Measurements from ENCODE around the gene KIAA0040.

KIAA0040 gene

DNA sequence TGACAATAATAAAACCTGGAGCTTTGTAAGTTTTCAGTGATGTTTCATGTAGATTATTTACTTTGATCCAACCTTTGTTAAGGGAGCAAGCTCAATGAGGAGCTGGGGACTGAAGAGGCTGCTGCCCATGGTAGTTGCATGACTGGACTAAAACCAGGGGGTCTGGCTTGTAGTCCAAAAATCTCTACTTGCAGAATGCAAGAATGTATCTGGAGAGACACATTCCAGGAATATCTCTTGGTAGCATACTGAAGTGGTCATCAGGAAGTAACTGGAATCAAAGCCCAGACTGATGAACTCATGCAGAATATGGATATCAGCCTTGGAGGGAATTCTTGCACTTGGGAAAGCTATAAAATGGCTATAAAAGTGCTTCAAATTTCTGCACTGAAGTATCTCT, 5.8 kb upstream of the KIAA0040 start:
- TF ChIP-seq ISL1 (CRISPR knock-in tag; IDR thresholded peaks at IDR 0.05): no peak
- no peak for TF ChIP-seq ZC3H10 (CRISPR knock-in tag; IDR thresholded peaks at IDR 0.05)
- TF ChIP-seq BACH2 (CRISPR knock-in tag; IDR thresholded peaks at IDR 0.05; ENCODE audit: borderline replicate concordance): no peak
- no peak for TF ChIP-seq POU6F1 (CRISPR knock-in tag; IDR thresholded peaks at IDR 0.05; ENCODE audit: borderline replicate concordance, low read depth)
- TF ChIP-seq ZNF70 (CRISPR knock-in tag; IDR thresholded peaks at IDR 0.05): no peak
- no peak for TF ChIP-seq CSDC2 (CRISPR knock-in tag; IDR thresholded peaks at IDR 0.05)
- TF ChIP-seq ARNTL (CRISPR knock-in tag; IDR thresholded peaks at IDR 0.05; ENCODE audit: borderline replicate concordance, low read depth): no peak
- TF ChIP-seq ESRRG (CRISPR knock-in tag; IDR thresholded peaks at IDR 0.05): no peak
- TF ChIP-seq, protein P1, sequence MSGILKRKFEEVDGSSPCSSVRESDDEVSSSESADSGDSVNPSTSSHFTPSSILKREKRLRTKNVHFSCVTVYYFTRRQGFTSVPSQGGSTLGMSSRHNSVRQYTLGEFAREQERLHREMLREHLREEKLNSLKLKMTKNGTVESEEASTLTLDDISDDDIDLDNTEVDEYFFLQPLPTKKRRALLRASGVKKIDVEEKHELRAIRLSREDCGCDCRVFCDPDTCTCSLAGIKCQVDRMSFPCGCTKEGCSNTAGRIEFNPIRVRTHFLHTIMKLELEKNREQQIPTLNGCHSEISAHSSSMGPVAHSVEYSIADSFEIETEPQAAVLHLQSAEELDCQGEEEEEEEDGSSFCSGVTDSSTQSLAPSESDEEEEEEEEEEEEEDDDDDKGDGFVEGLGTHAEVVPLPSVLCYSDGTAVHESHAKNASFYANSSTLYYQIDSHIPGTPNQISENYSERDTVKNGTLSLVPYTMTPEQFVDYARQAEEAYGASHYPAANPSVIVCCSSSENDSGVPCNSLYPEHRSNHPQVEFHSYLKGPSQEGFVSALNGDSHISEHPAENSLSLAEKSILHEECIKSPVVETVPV (CRISPR knock-in tag; IDR thresholded peaks at IDR 0.05): no peak
- no peak for TF ChIP-seq SNAI2 (CRISPR knock-in tag; IDR thresholded peaks at IDR 0.05)
- no peak for TF ChIP-seq TCF4 (CRISPR knock-in tag; IDR thresholded peaks at IDR 0.05; ENCODE audit: borderline replicate concordance)
- no peak for TF ChIP-seq ZNF8 (CRISPR knock-in tag; IDR thresholded peaks at IDR 0.05)
- no peak for TF ChIP-seq ZNF565 (CRISPR knock-in tag; conservative IDR thresholded peaks at IDR 0.05; ENCODE audit: low read depth)
- TF ChIP-seq, protein P2, sequence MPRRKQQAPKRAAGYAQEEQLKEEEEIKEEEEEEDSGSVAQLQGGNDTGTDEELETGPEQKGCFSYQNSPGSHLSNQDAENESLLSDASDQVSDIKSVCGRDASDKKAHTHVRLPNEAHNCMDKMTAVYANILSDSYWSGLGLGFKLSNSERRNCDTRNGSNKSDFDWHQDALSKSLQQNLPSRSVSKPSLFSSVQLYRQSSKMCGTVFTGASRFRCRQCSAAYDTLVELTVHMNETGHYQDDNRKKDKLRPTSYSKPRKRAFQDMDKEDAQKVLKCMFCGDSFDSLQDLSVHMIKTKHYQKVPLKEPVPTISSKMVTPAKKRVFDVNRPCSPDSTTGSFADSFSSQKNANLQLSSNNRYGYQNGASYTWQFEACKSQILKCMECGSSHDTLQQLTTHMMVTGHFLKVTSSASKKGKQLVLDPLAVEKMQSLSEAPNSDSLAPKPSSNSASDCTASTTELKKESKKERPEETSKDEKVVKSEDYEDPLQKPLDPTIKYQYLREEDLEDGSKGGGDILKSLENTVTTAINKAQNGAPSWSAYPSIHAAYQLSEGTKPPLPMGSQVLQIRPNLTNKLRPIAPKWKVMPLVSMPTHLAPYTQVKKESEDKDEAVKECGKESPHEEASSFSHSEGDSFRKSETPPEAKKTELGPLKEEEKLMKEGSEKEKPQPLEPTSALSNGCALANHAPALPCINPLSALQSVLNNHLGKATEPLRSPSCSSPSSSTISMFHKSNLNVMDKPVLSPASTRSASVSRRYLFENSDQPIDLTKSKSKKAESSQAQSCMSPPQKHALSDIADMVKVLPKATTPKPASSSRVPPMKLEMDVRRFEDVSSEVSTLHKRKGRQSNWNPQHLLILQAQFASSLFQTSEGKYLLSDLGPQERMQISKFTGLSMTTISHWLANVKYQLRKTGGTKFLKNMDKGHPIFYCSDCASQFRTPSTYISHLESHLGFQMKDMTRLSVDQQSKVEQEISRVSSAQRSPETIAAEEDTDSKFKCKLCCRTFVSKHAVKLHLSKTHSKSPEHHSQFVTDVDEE (CRISPR knock-in tag; IDR thresholded peaks at IDR 0.05): no peak
- no peak for TF ChIP-seq RARB (CRISPR knock-in tag; IDR thresholded peaks at IDR 0.05)
- no peak for TF ChIP-seq ZFP30 (CRISPR knock-in tag; IDR thresholded peaks at IDR 0.05)
- no peak for TF ChIP-seq CREB5 (CRISPR knock-in tag; IDR thresholded peaks at IDR 0.05; ENCODE audit: low read depth)
- no peak for TF ChIP-seq OSR1 (CRISPR knock-in tag; IDR thresholded peaks at IDR 0.05)
- no peak for ATAC-seq

- ATAC-seq: no peak
- TF ChIP-seq ZNF8 (CRISPR knock-in tag; IDR thresholded peaks at IDR 0.05): no peak
- TF ChIP-seq, protein P2 (CRISPR knock-in tag; IDR thresholded peaks at IDR 0.05): no peak
- no peak for TF ChIP-seq TOX (CRISPR knock-in tag; IDR thresholded peaks at IDR 0.05; ENCODE audit: borderline replicate concordance)
- no peak for TF ChIP-seq ISL1 (CRISPR knock-in tag; IDR thresholded peaks at IDR 0.05)
- TF ChIP-seq, protein P1 (CRISPR knock-in tag; IDR thresholded peaks at IDR 0.05): no peak
- TF ChIP-seq OSR1 (CRISPR knock-in tag; IDR thresholded peaks at IDR 0.05): no peak
- TF ChIP-seq ZFP3 (CRISPR knock-in tag; IDR thresholded peaks at IDR 0.05): no peak
- no peak for TF ChIP-seq RARB (CRISPR knock-in tag; IDR thresholded peaks at IDR 0.05)
- no peak for TF ChIP-seq ZNF70 (CRISPR knock-in tag; IDR thresholded peaks at IDR 0.05)
- TF ChIP-seq ESRRG (CRISPR knock-in tag; IDR thresholded peaks at IDR 0.05): no peak
- no peak for TF ChIP-seq PPARA (CRISPR knock-in tag; IDR thresholded peaks at IDR 0.05; ENCODE audit: borderline replicate concordance)
- no peak for TF ChIP-seq CREB5 (CRISPR knock-in tag; IDR thresholded peaks at IDR 0.05; ENCODE audit: low read depth)
- no peak for TF ChIP-seq SNAI2 (CRISPR knock-in tag; IDR thresholded peaks at IDR 0.05)
- TF ChIP-seq ARNTL (CRISPR knock-in tag; IDR thresholded peaks at IDR 0.05; ENCODE audit: borderline replicate concordance, low read depth): no peak
- TF ChIP-seq GLIS3 (CRISPR knock-in tag; IDR thresholded peaks at IDR 0.05): no peak
- no peak for TF ChIP-seq ZNF565 (CRISPR knock-in tag; conservative IDR thresholded peaks at IDR 0.05; ENCODE audit: low read depth)
Measured at GRCh38 chr1:175197531-175197930, 5.0 kb upstream of the KIAA0040 start.
